Stimulated activated CD8-positive, alpha-beta memory T cell treated with anti-CD3 and anti-CD28 coated beads, Interleukin-7, amount 100 ng/mL, for 4 hours (primary cell): Measurements from ENCODE around the gene ZNF222.

Experiments
- DNase-seq, 2 donors: peaks; one replicate each; pipeline ENCODE4 v3.0.0-alpha.2; 2020; ENCODE audit warnings: low read depth in 2 of 2

ZNF222 gene

GRCh38 chr19:44051650-44052402, 26.6 kb downstream of the ZNF222 start, which contains the start of gene ZNF223:
TSS of gene ZNF223 (plus strand) at chr19:44052036. CDS start at chr19:44055177, 3,141 bp downstream.
- peak; percentile 29 to 61 for DNase-seq

GRCh38 chr19:44055870-44056269, 30.7 kb downstream of the ZNF222 start:
- no peak for DNase-seq

DNA sequence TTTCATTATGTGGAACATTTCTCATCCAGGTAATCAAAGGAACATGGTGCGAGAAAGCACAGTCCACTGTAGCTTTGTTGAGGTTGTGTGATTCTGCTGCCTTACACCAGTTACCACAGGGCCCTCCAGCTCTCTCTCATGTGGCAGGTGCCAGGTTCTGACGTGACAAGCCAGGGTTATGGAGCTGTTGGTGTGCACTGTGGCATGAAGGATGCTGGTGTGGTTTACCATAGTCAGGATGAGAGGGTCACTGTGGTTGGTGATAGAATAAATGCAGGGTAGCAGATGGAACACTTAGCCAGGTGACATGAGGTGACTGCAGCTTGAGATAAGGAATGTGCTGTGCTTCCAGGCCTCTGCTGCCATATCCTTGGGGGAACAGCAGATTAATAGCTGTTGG, 34.0 kb downstream of the ZNF222 start:
- no peak for DNase-seq

GRCh38 chr19:44061038-44061437, 35.9 kb downstream of the ZNF222 start:
- no peak for DNase-seq

GRCh38 chr19:44066305-44066704, 41.1 kb downstream of the ZNF222 start:
- no peak for DNase-seq

DNA sequence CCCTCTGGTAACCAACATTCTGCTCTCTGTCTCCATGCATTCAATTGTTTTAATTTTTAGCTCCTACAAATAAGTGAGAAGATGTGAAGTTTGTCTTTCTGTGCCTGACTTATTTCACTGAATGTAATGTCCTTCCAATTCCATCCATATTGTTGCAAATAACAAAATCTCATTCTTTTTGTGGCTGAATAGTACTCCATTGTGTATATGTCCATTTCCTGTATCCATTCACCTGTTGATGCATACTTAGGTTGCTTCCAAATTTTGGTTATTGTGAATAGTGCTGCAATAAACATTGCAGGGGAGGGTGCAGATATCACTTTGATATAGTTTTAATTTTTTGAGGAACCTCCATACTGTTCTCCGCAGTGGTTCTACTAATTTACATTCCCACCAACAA, 44.2 kb downstream of the ZNF222 start:
- DNase-seq: no peak

GRCh38 chr19:44071824-44072542, 46.8 kb downstream of the ZNF222 start, which contains the start of gene ZNF284:
TSS of gene ZNF284 (plus strand) at chr19:44072159. CDS start at chr19:44076390, 4,231 bp downstream.
- peak; percentile 73 to 79 for DNase-seq

DNA sequence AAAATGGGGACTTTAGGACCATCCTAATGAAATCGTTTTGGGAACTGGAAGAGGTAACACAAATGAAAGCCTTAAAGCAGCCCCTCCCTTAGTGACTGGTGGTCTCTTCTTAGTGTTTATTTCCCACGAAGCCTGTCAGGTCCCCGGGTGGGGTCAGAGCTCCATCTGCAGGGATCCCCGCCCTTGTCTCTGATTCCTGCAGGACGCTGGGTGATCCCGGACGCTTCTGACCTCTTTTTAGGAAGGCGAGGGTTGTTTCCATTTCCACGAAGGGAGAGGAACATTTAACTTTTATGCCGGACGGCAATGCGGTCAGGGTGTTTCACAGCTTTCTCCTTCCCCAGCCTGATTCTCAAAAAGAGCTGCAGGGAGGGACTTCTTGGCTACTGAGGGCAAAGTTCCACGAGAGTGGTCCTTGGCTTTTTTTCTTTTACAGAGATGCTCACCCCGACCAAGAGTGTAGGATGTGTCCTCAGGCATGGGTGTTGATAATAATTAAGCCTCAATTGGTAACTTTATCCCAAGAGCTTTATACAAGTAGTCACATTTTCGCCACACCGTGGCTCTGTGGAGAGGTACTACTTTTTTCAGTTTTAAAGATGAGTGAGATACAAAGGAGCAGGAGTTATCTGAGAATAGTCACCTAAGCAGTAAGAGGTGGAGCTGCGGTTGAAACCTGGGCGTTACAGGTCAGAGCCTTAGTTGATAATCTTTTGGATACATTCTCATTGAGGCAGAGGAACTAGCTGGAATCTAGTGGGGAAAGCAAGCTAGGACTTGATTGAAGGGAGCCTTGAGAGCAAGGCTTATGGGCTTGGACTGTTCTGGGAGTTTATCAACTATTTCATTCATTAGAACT, 47.6 kb downstream of the ZNF222 start:
- DNase-seq: no peak

DNA sequence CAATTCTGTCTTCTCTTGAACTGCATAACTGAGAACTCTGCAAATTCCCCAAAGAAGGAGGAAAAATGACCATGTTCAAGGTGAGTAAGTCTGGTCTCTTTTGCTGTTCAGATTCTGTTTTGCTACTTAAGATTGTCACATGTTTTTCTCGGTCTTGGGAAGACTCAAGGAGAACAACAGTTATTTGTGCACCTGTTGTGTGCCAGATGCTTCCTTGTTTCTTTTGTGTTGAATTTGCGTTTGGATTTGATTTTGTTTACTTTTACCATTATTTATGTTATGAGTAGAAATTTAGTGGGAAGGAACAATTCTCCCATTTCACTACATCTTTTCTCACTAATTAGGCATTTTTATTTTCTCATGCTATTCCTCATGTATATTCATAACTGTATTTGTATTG, 51.1 kb downstream of the ZNF222 start:
- no peak for DNase-seq
